Mesothelial cell of epicardium (in vitro differentiated cells): Measurements from ENCODE around the gene RXRA. TPM values are rescaled to one million over a fixed set of nuclear protein-coding genes. Genes with fewer than 3 reads are reported as not detected.

Experiments used
- DNase-seq, 2 experiments: peaks; one replicate each; pipeline ENCODE4 v3.0.0; 2021; ENCODE audit warnings: low spot score in 2 of 2; ENCODE audit not compliant: unreplicated experiment in 2 of 2
- H3K27ac Mint-ChIP-seq: 2 replicates; pipeline ENCODE4 v1.8.0; 2021; ENCODE audit warnings: mixed read lengths
- H3K27me3 Mint-ChIP-seq: 2 replicates; pipeline ENCODE4 v1.8.0; 2021; ENCODE audit warnings: low read depth, mixed read lengths
- H3K36me3 Mint-ChIP-seq: 2 replicates; pipeline ENCODE4 v1.8.0; 2021; ENCODE audit warnings: mixed read lengths
- H3K4me1 Mint-ChIP-seq: 2 replicates; pipeline ENCODE4 v1.8.0; 2021; ENCODE audit warnings: mixed read lengths
- H3K4me3 Mint-ChIP-seq: 2 replicates; pipeline ENCODE4 v1.8.0; 2021; ENCODE audit warnings: mild to moderate bottlenecking, moderate library complexity, mixed read lengths
- H3K9me3 Mint-ChIP-seq: 2 replicates; pipeline ENCODE4 v1.8.0; 2021; ENCODE audit warnings: mixed read lengths
- CTCF ChIP-seq: fragments of 200-600 bp; sonication (generic); IDR thresholded peaks from one replicate; pipeline ENCODE4 v1.5.0; 2021; ENCODE audit warnings: antibody characterized with exemption; ENCODE audit not compliant: unreplicated experiment
- total RNA-seq: library from RNA; stranded (reverse); gene quantifications from 3 replicates; pipeline ENCODE4 v1.2.1, GENCODE V29; 2021

Gene RXRA
- total RNA-seq, 1 donor from 2014 or later = 45.0 TPM

DNA sequence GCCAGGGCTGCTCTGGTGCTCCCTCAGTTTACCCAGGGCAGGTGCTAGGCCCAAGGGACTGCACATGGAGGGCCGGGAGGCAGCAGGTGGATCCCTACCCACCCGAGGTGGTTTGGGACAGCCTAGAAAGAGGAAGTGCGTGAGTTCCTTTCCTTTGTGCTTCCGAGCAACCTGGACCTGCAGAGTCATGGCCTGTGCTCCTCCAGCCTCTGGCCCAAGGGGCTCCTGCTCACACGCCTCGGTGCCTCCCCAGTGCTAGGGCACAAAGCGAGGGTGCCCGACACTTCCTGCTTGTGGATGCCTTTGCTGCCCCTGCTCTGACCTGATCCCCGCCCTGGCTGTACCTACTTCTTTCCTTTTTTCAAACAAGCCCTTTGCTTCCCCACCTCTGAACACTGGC is 79.3 kb downstream of the RXRA start:
- Mint-ChIP-seq H3K9me3 (no peaks in the 10 kb centered on the region), H3K4me1 (peaks cover 44% of the 10 kb centered on the region), H3K27me3 (no peaks in the 10 kb centered on the region), H3K4me3 (no peak overlapping the region), H3K27ac (peak overlapping the region; percentile 52), H3K36me3 (peaks cover 2% of the 10 kb centered on the region)
- DNase-seq = no peak
- no peak for TF ChIP-seq CTCF

DNA sequence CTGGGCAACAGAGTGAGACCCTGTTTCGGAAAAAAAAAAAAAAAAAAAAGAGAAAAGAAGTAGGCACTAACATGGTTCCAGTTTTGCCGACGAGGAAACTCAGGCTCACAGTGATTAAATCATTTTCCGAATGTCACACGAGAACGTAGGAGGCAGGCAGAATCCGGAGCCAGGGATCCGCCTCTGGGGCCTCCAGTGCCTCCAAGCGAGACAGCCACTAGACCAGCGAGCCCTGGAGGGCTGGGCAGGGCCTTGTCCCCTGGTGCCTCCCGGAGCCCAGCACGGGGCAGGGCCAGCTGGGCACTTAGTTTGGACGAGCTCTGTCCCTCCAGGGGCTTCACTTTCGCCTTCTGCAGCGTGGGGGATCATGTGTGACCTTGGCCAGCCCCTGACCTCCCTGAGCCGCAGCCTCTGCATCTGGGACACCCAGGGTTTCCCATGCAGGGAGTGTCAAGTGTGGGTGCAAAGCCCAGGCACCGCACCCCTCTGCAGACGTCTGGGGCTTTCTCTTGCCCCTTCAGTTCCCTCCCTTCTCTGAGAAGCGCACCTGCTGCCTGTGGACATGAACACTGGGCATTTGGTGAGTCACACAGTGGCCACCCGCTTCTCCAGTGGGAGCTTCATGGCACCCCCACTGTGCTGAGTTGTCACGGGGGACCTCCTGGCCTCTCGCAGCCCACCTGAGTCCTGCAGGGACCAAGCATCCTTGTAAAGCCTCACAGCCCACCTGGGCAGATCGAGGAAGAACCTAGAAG is 80.3 kb downstream of the RXRA start:
- Mint-ChIP-seq H3K4me1 (peaks cover 49% of the 10 kb centered on the region), H3K9me3 (no peaks in the 10 kb centered on the region)
- no peak for TF ChIP-seq CTCF

GRCh38 chr9:134407121-134407779 is 81.0 kb downstream of the RXRA start:
- H3K36me3 Mint-ChIP-seq = peaks cover 2% of the 10 kb centered on the region
- peaks cover 56% of the 10 kb centered on the region for H3K4me1 Mint-ChIP-seq
- H3K27ac Mint-ChIP-seq = peak overlapping the region; percentile 51
- no peaks in the 10 kb centered on the region for H3K27me3 Mint-ChIP-seq
- TF ChIP-seq CTCF = no peak
- H3K9me3 Mint-ChIP-seq = no peaks in the 10 kb centered on the region
- peak overlapping the region; percentile 41 for H3K4me3 Mint-ChIP-seq
- DNase-seq = peak; percentile 64 to 79

More for the DNA sequence above, 80.3 kb downstream of the RXRA start:
- DNase-seq = no peak
- peaks cover 2% of the 10 kb centered on the region for H3K36me3 Mint-ChIP-seq
- no peaks in the 10 kb centered on the region for H3K27me3 Mint-ChIP-seq
- H3K4me3 Mint-ChIP-seq = peak overlapping the region; percentile 41
- H3K27ac Mint-ChIP-seq = peak overlapping the region; percentile 51

DNA sequence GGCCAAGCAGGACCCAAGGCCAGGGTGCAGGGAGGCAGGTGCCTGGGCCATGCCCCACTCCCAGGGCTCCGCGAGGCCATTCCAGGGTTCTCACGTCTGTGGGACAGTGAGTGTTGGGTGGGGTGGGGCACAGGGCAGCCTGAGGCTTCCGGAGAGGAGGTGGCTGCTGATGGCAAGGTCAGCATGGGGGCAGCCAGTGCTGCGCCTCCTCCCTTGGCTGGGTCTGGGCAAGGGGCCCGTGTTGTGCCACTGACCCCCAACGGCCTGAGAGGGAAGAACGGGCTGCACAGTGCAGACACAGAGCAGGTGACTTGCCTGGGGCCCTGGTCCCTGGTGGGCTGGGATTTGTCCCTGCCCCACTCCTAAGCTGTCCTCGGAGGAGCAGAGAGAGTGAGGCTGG is 82.1 kb downstream of the RXRA start:
- no peak for TF ChIP-seq CTCF
- Mint-ChIP-seq H3K9me3 (no peaks in the 10 kb centered on the region), H3K4me3 (no peak overlapping the region), H3K27me3 (no peaks in the 10 kb centered on the region), H3K4me1 (peaks cover 67% of the 10 kb centered on the region), H3K27ac (no peak overlapping the region), H3K36me3 (peaks cover 2% of the 10 kb centered on the region)
- no peak for DNase-seq

DNA sequence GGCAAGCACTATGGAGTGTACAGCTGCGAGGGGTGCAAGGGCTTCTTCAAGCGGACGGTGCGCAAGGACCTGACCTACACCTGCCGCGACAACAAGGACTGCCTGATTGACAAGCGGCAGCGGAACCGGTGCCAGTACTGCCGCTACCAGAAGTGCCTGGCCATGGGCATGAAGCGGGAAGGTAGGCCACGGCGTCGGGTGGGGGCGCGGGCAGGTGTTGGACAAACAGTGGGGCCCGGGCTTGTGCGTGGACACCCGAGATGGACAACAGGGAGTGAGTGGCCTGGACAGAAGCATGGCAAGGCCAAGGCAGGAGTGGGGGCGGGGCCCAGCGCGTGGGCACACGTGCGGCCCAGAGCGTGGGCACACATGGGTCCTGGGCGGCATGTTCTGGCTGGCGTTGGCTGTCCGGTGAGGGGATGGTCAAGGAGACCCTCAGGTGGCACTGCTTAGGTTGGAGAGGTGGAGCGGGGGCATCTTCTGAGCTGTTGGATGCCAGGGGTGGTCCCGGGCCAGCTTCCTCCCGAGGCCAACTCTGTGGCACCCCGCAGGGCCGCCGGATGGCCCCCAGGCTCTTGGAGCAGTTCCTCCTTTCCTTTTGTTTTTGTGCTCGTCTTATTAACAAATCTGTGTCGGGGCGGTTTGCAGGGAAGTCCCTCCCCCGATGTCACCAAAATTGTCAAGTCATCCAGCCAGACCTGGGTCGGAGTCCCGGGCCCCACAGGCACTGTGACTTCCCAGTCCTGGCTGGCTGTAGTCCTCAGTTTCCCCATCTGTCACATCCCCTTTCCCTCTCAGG is 82.9 kb downstream of the RXRA start:
- H3K9me3 Mint-ChIP-seq = no peaks in the 10 kb centered on the region
- H3K4me3 Mint-ChIP-seq = no peak overlapping the region
- H3K27ac Mint-ChIP-seq = no peak overlapping the region
- DNase-seq = no peak
- TF ChIP-seq CTCF = no peak
- H3K36me3 Mint-ChIP-seq = peaks cover 2% of the 10 kb centered on the region
- no peaks in the 10 kb centered on the region for H3K27me3 Mint-ChIP-seq
- H3K4me1 Mint-ChIP-seq = peaks cover 67% of the 10 kb centered on the region
